Measurements from ENCODE around the gene SLC66A2.

DNA sequence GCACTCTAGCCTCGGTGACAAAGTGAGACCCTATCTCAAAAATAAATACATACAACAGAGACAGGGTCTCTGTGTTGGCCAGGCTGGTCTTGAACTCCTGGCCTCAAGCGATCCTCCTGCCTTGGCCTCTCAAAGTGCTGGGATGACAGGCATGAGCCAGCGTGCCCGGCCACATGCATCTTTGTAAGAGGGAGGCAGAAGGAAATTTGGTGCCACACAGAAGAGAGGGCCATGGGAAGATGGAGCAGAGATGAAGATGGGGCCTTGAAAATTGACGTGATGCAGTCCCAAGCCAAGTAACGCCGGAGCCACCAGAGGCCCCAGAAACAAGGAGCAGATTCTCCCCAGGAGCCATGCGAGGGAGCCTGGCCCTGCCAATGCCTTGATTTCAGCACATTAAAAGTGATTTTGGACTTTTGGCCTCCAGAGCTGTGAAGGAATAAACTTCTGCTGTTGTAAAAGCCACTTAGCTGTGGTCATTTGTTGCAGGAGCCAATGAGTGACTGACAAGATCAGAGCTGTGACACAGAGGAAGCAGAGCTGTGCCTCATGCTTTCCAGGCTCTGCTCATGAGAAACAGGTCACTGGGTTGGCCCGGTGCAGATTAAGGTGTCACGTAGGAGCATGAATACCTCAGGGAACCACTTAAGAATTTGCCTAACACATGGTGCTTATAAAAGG, 2.7 kb upstream of the SLC66A2 start:
- TF ChIP-seq, protein P1, sequence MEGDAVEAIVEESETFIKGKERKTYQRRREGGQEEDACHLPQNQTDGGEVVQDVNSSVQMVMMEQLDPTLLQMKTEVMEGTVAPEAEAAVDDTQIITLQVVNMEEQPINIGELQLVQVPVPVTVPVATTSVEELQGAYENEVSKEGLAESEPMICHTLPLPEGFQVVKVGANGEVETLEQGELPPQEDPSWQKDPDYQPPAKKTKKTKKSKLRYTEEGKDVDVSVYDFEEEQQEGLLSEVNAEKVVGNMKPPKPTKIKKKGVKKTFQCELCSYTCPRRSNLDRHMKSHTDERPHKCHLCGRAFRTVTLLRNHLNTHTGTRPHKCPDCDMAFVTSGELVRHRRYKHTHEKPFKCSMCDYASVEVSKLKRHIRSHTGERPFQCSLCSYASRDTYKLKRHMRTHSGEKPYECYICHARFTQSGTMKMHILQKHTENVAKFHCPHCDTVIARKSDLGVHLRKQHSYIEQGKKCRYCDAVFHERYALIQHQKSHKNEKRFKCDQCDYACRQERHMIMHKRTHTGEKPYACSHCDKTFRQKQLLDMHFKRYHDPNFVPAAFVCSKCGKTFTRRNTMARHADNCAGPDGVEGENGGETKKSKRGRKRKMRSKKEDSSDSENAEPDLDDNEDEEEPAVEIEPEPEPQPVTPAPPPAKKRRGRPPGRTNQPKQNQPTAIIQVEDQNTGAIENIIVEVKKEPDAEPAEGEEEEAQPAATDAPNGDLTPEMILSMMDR (IDR thresholded peaks at IDR 0.05): no peak
- no peak for TF ChIP-seq EZH2 (IDR thresholded peaks at IDR 0.05)
